ENCODE measurements around the gene COQ8B.
"Not testable (repeated sequence)": the region's sequence is repeated elsewhere in the genome, so short reads cannot be mapped to it uniquely, and the experiment has no call there.

COQ8B gene

DNA sequence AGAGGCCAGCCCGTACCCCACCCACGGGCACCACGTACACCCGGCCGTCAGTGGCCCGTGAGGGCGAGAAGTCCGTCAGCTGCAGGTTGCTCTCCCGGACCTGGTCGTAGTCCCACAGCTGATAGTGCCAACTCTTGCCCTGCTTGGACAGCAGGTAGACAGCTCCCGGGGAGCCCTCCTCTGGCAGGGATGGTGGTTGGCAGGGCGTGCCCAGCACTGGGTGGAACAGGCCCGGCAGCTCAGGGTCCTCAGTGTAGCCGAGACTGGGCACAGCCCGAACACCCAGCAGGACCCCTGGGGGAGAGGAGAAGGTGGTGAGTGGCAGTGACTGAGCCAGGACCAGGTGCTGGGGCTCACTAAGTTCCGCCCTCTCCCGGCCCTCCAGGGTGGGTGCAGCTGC, 25.8 kb upstream of the COQ8B start:
- no peak for DNase-seq (ENCODE audit: low spot score)

DNA sequence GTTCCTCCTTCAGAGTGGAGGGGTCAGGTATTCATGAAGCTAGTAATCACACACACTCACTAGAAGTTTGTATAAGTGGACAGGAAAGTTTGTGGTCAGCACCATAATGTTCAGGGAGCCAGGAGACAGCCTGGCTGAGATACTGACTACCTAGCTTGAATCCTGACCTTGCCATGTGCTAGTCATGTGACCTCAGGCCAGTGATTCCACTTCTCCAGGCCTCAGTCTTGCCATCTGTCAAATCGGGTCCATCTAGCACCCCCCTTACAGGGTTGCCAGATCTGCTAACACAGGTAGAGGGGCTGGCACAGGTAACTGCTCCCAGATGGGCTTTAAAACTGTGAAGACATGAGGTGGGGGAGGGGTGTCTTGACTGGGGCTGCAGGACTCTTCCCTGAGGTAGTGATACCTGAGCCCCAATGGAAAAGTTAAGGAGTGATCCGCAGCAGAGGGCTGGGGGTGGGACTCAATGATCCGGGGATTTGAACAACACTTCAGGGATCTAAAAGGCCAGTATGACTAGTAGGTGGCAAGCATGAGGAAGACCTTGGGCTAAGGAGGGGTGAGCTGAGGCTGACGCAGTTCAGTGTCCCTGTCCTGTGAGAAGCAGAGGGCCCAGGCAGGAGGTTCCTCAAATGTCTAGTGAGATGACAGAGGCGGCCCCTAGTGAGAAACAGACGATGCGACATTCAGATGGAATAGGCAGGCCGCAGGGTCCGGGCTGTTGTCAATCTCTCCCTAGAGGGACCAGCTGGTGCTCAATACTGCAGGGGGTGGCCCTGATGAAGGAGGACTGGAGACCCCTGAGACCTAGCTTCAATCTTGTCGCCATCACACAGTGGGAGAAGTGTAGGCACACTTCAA, 25.1 kb upstream of the COQ8B start:
- no peak for DNase-seq (ENCODE audit: low spot score)

DNA sequence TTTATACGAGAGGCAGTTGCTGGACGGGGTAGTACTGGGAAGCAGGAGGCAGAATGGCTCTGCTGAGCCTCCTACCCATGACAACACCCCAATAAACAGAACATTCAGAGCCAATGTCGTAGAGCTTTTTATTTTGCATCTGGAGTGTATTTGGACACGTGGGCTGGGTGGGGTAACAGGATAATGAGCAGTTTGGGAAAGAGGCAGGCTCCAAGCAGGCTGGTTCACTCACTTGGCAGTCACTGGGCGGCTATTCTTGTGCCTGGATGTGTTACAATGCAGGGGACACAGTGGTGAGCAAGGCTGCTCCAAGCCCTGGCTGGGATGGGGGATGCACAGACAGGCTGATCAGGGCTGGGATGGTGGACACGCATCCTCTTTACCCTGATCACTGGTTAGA, 24.1 kb upstream of the COQ8B start:
- DNase-seq (ENCODE audit: low spot score), result no peak

DNA sequence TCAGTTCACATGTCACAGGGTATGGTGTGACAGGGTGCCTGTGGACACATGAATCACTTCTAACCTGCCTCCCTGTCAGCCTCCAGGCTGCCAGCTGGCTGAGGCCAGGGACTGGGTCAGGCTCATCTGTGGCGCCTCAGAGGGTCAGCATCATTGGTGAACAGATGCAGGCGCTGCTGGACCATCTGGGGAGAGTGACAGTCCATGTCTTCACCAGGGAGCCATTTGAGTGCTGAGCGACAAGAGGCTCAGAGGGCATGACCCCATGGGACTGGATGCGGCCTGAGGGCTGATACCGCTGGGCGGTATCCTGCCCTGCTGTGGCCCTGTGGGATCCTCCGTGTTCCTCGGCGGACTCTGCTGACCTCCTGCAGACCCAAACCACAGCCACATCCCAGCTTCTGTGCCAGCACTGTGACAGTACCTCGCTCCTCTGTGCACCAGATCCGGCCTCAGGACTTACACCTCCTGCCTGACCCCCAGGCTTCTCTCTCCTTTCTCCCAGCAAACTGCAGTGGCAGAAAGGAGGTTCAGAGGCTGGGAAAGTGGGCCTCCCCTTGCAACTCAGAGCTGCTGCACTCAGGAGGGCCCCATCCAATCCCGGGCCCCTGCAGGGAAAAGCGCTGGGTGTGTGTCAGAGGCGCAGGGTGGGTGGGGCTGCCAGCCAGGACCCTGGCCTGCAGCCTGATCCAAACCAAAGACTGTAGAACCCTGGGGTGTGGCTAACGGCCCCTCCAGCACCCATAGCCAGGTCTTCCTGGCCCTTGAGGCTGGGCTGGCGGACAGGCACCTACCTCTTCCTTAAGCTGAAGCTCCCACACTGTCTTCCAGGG, 23.4 kb upstream of the COQ8B start:
- DNase-seq (ENCODE audit: low spot score), result no peak

DNA sequence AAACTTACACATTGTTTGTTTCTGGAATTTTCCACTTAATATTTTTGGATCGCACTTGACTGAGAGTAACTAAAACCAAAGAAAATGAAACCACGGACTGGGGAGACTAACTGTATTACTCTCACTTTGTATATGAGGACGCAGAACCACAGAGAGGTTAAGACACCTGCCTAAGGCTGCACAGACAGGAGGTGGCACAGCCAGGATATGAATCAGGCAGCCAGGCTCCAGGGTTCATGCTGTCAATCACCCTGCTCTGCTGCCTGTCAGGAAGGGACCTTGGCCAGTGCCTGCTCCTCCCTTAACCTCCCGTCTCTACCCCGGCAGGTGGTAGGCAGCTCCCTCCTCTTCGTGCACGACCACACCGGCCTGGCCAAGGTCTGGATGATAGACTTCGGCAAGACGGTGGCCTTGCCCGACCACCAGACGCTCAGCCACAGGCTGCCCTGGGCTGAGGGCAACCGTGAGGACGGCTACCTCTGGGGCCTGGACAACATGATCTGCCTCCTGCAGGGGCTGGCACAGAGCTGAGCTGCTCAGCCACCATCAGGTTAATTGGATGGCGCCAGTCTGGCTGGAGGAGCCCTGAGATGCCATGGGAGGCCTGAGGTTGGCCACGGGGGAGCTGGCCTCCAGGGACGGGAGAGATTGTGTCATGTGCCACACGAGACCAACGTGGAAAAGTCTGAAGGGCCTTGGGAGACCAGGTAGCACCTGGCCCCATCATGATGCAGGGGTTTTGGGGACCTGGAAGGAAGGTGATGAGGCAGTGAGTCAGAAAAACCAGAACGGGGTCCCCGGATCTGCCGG, 22.5 kb upstream of the COQ8B start:
- DNase-seq (ENCODE audit: low spot score), result no peak

DNA sequence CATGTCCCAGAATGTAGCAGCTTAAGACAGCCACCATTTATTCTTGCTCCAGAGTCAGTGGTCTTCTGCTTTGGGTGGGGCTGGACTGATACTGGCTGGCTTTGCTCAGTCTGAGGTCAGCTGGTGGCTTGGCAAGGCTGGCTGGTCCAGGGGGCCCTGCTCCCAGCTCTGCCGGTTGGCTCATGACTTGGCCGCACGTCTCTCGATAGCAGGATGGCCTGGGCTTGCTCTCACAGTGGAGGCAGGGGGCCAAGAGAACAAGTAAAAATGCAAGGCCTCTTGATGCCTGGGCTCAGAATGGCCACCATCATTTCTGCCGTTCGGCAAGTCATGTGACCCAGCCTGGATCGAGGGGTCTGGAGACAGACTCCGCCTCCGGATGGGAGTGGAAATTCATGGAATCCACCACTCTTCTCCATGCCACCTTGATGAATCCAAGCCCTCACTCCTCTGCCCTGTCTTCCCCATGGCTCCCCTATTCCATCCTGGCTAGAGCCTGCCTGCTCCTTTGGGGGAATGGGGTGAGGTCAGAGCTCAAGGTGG, 20.5 kb upstream of the COQ8B start:
- no peak for DNase-seq (ENCODE audit: low spot score)

DNA sequence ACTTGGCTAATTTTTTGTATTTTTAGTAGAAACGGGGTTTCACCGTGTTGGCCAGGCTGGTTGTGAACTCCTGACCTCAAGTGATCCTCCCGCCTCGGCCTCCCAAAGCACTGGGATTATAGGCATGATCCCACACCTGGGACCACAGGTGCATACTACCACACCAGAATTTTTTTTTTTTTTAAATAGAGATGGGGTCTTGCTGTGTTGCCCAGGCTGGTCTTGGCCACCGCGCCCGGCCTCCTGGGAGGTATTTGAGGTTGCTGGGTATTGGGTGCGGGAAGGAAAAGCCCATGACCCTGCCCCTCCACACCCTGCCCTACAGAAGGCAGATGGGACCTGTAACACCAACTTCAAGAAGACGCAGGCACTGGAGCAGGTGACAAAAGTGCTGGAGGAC, 20.0 kb upstream of the COQ8B start:
- no peak for DNase-seq (ENCODE audit: low spot score)

DNA sequence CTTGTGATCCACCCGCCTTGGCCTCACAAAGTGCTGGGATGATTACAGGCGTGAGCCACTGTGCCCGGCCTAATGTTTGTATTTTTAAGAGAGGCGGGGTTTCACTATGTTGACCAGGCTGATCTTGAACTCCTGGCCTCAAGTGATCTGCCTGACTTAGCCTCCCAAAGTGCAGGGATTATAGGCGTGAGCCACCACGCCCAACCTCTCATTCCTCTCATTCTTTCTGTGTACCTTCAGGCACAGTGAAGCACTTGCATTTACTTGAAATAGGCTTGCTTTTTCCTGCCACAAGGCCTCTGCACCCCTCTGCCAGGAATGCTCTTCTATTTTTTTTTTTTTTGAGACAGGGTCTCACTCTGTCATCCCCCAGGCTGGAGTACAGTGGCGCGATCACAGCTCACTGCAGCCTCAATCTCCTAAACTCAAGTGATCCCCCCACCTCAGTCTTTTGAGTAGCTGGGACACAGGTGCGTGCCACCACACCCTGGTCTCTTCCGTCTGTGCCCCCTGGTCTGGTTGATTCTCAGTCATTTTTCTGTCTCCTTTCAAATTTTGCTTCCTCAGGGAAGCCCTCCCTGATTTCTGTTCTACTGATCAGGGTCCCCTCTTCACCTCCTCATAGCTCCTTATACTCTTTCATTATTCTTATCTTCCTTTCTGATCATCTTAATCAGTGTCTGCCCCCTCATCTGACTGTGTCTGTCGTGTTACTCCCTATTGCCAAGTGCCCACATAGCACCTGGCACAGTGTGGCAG, 18.5 kb upstream of the COQ8B start:
- DNase-seq (ENCODE audit: low spot score), result no peak

DNA sequence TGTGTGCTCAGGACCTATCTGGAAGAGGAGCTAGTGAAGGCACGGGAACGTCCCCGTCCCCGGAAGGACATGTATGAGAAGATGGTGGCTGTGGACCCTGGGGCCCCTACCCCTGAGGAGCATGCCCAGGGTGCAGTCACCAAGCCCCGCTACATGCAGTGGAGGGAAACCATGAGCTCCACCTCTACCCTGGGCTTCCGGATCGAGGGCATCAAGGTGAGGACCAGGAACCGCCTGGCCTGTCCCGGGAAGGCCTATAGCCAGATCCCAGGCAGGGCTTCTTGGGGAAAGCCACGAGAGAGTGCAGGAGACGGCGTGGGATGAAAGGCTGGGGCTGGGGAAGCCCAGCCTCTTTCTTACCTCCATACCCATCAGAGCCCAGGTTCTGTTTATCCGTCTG, 16.5 kb upstream of the COQ8B start:
- DNase-seq (ENCODE audit: low spot score), result no peak

DNA sequence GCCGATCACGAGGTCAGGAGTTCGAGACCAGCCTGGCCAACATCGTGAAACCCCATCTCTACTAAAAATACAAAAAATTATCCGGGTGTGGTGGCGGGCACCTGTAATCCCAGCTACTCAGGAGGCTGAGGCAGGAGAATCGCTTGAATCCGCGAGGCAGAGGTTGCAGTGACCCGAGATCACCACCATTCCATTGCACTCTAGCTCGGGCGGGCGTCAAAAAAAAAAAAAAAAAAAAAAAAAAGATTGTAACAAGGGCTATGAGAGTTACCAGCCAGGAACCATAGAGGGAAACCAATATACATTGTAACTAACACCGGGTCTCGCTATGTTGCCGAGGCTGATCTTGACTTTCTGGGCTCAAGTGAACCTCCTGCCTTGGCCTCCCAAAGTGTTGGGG, 15.6 kb upstream of the COQ8B start:
- DNase-seq (ENCODE audit: low spot score), result not testable (repeated sequence)

DNA sequence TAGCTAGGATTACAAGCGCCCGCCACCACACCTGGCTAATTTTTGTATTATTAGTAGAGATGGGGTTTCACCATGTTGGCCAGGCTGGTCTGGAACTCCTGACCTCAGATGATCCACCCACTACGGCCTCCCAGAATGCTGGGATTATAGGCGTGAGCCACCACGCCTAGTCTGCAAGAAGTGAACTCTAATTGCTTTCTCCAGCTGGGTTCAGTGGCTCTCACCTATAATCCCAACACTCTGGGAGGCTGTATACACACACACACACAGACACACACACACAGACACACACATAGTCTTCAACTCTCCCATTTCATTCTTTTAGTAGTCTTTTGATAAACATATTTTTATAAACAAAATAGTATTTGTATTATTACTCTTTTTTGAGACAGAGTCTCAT, 13.4 kb upstream of the COQ8B start:
- DNase-seq (ENCODE audit: low spot score), result not testable (repeated sequence)

DNA sequence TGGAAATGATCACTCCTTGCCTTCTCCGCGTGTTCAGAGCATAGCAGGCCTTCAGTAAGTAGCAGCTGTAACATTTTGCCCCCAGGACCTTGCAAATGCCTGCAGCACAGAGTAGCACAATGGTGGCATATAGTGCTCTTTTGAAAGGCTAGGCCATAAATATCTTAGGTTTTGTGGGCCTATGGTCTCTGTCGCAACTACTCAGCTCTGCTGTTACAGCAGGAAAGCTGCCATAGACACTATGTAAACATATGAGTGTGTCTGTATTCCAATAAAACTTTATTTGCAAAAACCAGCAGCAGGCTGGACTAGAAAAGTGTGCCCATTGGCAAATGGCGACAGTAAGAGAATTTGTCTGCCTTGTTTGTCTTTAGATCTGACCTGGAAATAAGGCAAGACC, 9.6 kb upstream of the COQ8B start:
- DNase-seq (ENCODE audit: low spot score), result no peak

DNA sequence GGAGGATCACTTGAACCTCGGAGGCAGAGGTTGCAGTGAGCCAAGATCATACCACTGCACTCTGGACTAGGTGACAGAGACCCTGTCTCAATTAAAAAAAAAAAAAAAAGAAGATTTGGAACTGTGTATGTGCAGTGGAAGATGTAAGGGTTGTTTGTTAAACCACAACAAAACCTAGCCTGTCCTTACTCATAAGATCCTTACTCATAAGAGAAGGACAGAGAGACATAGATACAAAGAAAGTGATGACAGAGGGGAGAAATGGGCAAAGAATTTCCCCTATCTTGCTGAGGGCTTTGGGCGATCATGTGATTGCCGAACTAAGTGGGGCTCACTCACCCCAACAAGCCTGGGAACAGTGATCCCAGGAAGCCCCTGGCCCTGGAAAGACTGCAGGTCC, 8.2 kb upstream of the COQ8B start:
- DNase-seq (ENCODE audit: low spot score), result no peak

DNA sequence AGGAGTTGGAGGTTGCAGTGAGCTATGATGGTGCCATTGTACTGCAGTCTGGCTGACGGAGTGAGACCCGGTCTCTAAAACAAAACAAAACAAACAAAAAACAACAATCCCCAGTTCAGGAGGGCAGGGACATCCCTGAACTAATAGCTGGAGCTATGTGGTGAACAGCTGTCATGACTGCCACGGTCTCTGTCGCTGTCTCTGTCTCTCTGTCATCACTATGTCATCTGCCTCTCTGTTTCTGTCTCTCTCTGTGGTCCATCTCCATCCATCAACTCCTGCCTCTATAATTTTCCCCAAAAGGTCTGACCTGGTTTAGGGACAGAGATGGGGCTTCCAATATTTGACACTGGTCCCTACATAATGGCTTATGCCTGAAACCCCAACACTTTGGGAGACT, 7.6 kb upstream of the COQ8B start:
- DNase-seq (ENCODE audit: low spot score), result no peak

DNA sequence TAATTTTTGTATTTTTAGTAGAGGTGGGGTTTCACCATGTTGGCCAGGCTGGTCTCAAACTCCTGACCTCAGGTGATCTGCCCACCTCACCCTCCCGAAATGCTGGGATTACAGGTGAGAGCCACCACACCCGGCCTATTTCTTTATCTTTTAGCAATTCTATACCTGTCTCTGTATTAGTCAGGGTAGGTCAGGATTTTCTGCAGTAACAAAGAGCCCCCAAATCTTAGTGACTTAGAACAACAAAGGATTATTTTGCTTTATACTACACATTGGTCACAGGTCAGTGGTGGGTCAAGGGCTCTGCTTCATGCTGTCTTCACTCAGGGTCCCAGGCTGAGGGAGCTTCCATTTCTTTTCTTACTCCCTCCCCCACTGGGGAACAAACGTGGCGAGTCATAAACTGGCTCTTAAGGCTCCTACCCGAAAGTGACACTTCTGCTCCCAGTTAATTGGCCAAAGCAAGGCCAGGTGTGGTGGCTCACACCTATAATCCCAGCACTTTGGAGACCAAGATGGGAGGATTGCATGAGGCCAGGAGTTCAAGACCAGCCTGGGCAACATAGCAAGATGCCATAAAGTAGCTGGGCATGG, 7.1 kb upstream of the COQ8B start:
- DNase-seq (ENCODE audit: low spot score), result no peak

DNA sequence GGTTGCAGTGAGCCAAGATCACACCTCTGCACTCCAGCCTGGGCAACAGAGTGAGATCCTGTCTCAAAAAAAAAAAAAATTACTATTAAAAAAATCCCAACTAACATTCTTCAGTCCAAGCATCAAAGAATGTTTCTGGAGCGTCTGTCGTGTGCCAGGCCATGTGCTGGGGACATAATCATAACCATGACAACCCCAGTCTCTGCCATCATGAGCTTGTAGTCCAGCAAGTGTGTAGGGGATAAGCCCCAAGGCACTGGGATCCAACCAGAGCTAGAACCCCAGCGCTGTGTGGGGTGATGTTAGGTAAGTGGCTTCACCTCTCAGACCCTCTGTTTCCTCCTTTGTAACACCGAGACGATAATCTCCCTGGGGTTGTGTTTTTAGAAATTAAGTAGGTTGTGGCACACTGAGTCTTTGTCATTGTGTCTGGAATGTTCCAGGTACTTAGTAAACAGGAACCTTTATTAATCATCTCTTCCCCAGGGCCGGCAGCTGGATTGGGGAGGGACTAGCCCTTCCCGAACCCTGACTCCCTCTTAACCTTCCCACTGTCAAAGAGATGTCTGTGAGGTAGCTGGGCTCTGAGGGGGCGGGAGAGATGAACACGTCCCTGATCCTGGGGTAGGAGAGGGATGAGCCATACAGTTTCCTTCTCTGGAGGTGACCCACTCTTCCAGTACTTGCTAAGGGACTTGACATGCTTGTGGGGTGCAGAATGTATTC, 5.4 kb upstream of the COQ8B start:
- no peak for DNase-seq (ENCODE audit: low spot score)

DNA sequence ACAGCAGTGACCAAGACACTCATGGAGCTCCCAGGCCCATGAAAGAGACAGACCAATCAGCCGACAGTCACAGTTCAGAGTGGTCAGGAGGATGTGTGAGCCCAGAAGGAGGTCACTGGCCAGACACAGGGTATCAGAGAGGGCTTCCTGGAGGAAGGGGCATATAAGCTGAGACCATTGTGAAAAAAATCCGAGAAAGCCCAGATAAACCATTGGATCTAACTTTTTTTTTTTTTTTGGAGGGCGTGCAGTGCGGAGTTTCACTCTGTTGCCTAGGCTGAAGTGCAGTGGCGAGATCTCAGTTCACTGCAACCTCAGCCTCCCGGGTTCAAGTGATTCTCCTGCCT, 4.4 kb upstream of the COQ8B start:
- DNase-seq (ENCODE audit: low spot score), result no peak

DNA sequence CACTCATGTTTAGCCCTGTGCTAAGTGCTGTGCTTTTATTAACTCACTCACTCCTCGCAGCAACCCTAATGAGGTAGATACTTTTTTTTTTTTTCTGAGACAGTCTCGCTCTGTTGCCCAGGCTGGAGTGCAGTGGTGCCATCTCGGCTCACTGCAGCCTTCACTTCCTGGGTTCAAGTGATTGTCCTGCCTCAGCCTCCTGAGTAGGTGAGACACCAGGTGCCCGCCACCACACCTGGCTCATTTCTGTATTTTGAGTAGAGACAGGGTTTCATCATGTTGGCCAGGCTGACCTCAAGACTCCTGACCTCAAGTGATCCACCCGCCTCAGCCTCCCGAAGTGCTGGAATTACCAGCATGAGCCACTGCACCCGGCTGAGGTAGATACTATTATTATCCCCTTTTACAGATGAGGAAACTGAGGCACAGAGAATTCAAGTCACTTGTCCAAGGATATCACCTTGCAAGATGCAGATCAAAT, 2.8 kb upstream of the COQ8B start:
- DNase-seq (ENCODE audit: low spot score), result no peak

DNA sequence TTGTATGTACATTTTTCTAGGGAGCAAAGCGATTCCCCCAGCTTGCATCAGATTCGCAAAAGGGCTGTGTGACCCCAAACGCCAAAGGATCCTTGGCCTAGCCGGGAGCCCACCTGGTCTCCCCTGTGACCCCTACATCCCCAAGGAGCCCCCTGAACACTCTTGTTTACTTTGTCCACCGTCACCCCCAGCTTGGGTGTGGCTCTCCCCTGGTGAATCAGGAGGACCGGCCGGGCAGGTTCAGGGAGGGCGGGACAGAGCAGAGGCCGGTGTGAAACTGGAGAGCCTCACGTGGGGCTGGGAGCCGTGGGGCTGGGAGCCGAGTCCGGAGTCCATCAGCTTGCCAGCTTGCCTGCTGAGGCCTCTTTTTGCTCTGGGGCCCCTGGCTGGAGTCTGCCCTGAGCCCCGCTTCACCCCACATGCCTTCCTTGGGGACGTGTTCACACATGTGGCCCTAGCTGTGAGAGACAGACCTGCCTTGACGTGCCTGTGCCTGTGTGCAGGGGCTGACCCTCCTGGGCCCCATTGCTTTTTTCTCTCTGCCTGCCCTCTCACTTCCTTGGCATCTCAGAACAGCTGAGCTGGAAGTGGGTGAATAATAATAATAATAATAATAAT, 2.2 kb upstream of the COQ8B start:
- peak; percentile 50 for DNase-seq (ENCODE audit: low spot score)
